HEK293 (cell line): ENCODE data around the gene ABLIM2.

Source experiments
- CTCF ChIA-PET: fragments of 350-600 bp; formaldehyde crosslinking; extraction: SDS; loops from one replicate; lab custom pipeline; 2021; ENCODE audit warnings: antibody characterized with exemption; lab: Yijun Ruan, JAX
- POLR2A ChIA-PET: fragments of 300-600 bp; formaldehyde crosslinking; extraction: SDS; loops from one replicate; lab custom pipeline; 2020; ENCODE audit warnings: antibody characterized with exemption, inconsistent platforms; lab: Yijun Ruan, JAX
- H3K27ac ChIP-seq: fragments of 200-500 bp; sonication (Bioruptor generic); 2 replicates; pipeline ENCODE4 v1.5.1; 2014; ENCODE audit warnings: low read depth, low read length, control low read depth, inconsistent platforms; ENCODE audit errors: extremely low read depth
- H3K36me3 ChIP-seq, 2 experiments: fragments of 200-500 bp in 1 of 2; sonication (Bioruptor generic) in 1 of 2; 1 replicate in 1 of 2; 2 replicates in 1 of 2; pipeline ENCODE4 v1.5.1; 2014 to 2017; ENCODE audit warnings: inconsistent platforms in 2 of 2, low read length in 2 of 2; ENCODE audit not compliant: control insufficient read depth in 2 of 2, insufficient read depth in 1 of 2
- H3K4me1 ChIP-seq: fragments of 200-500 bp; sonication (Bioruptor generic); 2 replicates; pipeline ENCODE4 v1.5.1; 2014; ENCODE audit warnings: mild to moderate bottlenecking, low read length, inconsistent platforms; ENCODE audit not compliant: control insufficient read depth, insufficient read depth
- H3K4me3 ChIP-seq: 2 replicates; pipeline ENCODE4 v1.5.1; 2011; ENCODE audit warnings: low read depth, mild to moderate bottlenecking, control low read depth, low read length, moderate library complexity
- H3K9me3 ChIP-seq: fragments of 200-500 bp; sonication (Bioruptor generic); 2 replicates; pipeline ENCODE4 v1.5.1; 2014; ENCODE audit warnings: low read depth, low read length, inconsistent platforms; ENCODE audit not compliant: control insufficient read depth, insufficient read depth
- KLF1 ChIP-seq: fragments of 450-650 bp; formaldehyde crosslinking; IDR thresholded peaks from 2 replicates; pipeline ENCODE4 v1.5.1; 2016; ENCODE audit warnings: missing biosample characterization, missing genetic modification characterization
- KLF7 ChIP-seq: fragments of 450-650 bp; formaldehyde crosslinking; IDR thresholded peaks from 2 replicates; pipeline ENCODE4 v1.5.1; 2016; ENCODE audit warnings: missing biosample characterization, missing genetic modification characterization, borderline replicate concordance
- MEIS1 ChIP-seq: sonication (generic); formaldehyde crosslinking; IDR thresholded peaks from 2 replicates; pipeline ENCODE4 v1.8.1; 2022; ENCODE audit warnings: missing genetic modification reagents, mild to moderate bottlenecking, borderline replicate concordance
- OSR2 ChIP-seq: fragments of 450-650 bp; formaldehyde crosslinking; IDR thresholded peaks from 2 replicates; pipeline ENCODE4 v1.5.1; 2016; ENCODE audit warnings: missing biosample characterization, missing genetic modification characterization
- SALL2 ChIP-seq: fragments of 450-650 bp; formaldehyde crosslinking; IDR thresholded peaks from 2 replicates; pipeline ENCODE4 v1.5.0; 2017; ENCODE audit warnings: missing biosample characterization, mild to moderate bottlenecking, missing genetic modification characterization, borderline replicate concordance
- SCRT2 ChIP-seq: fragments of 450-650 bp; formaldehyde crosslinking; IDR thresholded peaks from 2 replicates; pipeline ENCODE4 v1.5.1; 2016; ENCODE audit warnings: missing biosample characterization, missing genetic modification characterization
- ZBTB17 ChIP-seq: fragments of 450-650 bp; formaldehyde crosslinking; IDR thresholded peaks from 2 replicates; pipeline ENCODE4 v1.5.1; 2016; ENCODE audit warnings: missing biosample characterization, missing genetic modification characterization
- ZBTB21 ChIP-seq: fragments of 450-650 bp; formaldehyde crosslinking; IDR thresholded peaks from 2 replicates; pipeline ENCODE4 v1.5.1; 2017; ENCODE audit warnings: missing biosample characterization, missing genetic modification characterization
- ZBTB49 ChIP-seq: fragments of 450-650 bp; formaldehyde crosslinking; IDR thresholded peaks from 2 replicates; pipeline ENCODE4 v1.5.1; 2016; ENCODE audit warnings: missing biosample characterization, missing genetic modification characterization, low read depth
- ZNF311 ChIP-seq: fragments of 450-650 bp; formaldehyde crosslinking; IDR thresholded peaks from 2 replicates; pipeline ENCODE4 v1.5.1; 2017; ENCODE audit warnings: missing biosample characterization, missing genetic modification characterization, borderline replicate concordance
- ZNF341 ChIP-seq: fragments of 450-650 bp; formaldehyde crosslinking; IDR thresholded peaks from 2 replicates; pipeline ENCODE4; 2016; ENCODE audit warnings: low read depth, missing biosample characterization, missing genetic modification characterization
- ZNF354C ChIP-seq: fragments of 450-650 bp; formaldehyde crosslinking; IDR thresholded peaks from 2 replicates; pipeline ENCODE4 v1.5.1; 2016; ENCODE audit warnings: missing biosample characterization, missing genetic modification characterization, low read depth, borderline replicate concordance
- ZNF529 ChIP-seq: fragments of 450-650 bp; formaldehyde crosslinking; IDR thresholded peaks from 2 replicates; pipeline ENCODE4 v1.5.1; 2017; ENCODE audit warnings: missing genetic modification characterization, missing biosample characterization; ENCODE audit not compliant: insufficient replicate concordance
- ZNF561 ChIP-seq: fragments of 450-650 bp; IDR thresholded peaks from 2 replicates; pipeline ENCODE4 v1.5.1; 2018; ENCODE audit warnings: missing biosample characterization, missing genetic modification characterization, borderline replicate concordance
- ZNF623 ChIP-seq: fragments of 450-650 bp; formaldehyde crosslinking; IDR thresholded peaks from 2 replicates; pipeline ENCODE4 v1.5.1; 2016; ENCODE audit warnings: missing biosample characterization, missing genetic modification characterization
- ZNF76 ChIP-seq: fragments of 450-650 bp; formaldehyde crosslinking; IDR thresholded peaks from 2 replicates; pipeline ENCODE4; 2016; ENCODE audit warnings: low read depth, missing biosample characterization, missing genetic modification characterization, borderline replicate concordance
- ZXDB ChIP-seq: fragments of 450-650 bp; formaldehyde crosslinking; IDR thresholded peaks from 2 replicates; pipeline ENCODE4 v1.5.1; 2016; ENCODE audit warnings: missing biosample characterization, missing genetic modification characterization
- TF ChIP-seq, protein P1 (sequence below): fragments of 450-650 bp; formaldehyde crosslinking; IDR thresholded peaks from 2 replicates; pipeline ENCODE4 v1.5.1; 2016; ENCODE audit warnings: missing biosample characterization, missing genetic modification characterization, low read depth
- TF ChIP-seq, protein P2 (sequence below): fragments of 450-650 bp; formaldehyde crosslinking; IDR thresholded peaks from 2 replicates; pipeline ENCODE4 v1.5.0; 2017; ENCODE audit warnings: missing biosample characterization, missing genetic modification characterization, borderline replicate concordance

The ABLIM2 gene

DNA sequence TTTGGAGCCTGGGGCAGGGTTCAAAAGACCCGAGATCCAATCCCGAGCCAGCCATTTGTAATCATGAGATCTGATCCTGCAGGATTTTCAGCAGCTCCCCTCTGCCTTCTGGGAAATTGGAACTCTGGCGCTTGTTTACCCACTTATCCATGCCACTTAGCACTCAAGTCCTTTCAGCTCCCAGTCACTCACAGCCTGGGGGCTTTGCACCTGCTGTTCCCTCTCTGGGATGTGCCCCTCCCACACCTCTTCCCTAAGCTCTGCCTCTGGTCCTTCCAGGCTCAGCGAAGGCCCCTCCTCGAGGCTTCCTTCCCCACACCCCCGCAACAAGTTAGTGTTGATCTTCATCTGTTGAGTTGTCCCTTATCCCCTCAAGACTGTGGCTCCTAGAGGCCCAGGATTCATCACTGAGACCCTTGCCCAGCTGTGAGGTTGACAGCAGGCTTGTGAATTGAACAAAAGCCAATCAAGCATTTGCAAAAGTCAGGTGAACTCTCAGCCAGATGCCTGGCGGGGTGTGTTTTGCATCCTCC lies 119.8 kb downstream of the ABLIM2 start (continued):
- TF ChIP-seq SCRT2 (tag by site-specific recombination) (peak; percentile 82), ZNF561 (no peak), OSR2 (tag by site-specific recombination) (peak; percentile 75), ZNF354C (tag by site-specific recombination) (no peak), KLF1 (tag by site-specific recombination) (no peak), ZNF341 (tag by site-specific recombination) (peak; percentile 65)

- no peaks in the 10 kb centered on the region for H3K36me3 ChIP-seq
These were observed 120.5 kb downstream of the ABLIM2 start for GRCh38 chr4:8038083-8038482.

More at GRCh38 chr4:8038083-8038482, 120.5 kb downstream of the ABLIM2 start:
- TF ChIP-seq ZBTB17 (tag by site-specific recombination) (no peak), ZNF561 (no peak), ZNF311 (tag by site-specific recombination) (no peak), ZXDB (no peak), ZBTB49 (tag by site-specific recombination) (no peak), ZNF354C (tag by site-specific recombination) (no peak), ZNF623 (tag by site-specific recombination) (no peak), ZBTB21 (no peak), SALL2 (tag by site-specific recombination) (no peak), ZNF529 (tag by site-specific recombination) (no peak), MEIS1 (CRISPR knock-in tag) (no peak), KLF7 (tag by site-specific recombination) (no peak), ZNF76 (tag by site-specific recombination) (no peak)
- TF ChIP-seq, protein P1, sequence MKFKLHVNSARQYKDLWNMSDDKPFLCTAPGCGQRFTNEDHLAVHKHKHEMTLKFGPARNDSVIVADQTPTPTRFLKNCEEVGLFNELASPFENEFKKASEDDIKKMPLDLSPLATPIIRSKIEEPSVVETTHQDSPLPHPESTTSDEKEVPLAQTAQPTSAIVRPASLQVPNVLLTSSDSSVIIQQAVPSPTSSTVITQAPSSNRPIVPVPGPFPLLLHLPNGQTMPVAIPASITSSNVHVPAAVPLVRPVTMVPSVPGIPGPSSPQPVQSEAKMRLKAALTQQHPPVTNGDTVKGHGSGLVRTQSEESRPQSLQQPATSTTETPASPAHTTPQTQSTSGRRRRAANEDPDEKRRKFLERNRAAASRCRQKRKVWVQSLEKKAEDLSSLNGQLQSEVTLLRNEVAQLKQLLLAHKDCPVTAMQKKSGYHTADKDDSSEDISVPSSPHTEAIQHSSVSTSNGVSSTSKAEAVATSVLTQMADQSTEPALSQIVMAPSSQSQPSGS (tag by site-specific recombination): no peak
- TF ChIP-seq, protein P2, sequence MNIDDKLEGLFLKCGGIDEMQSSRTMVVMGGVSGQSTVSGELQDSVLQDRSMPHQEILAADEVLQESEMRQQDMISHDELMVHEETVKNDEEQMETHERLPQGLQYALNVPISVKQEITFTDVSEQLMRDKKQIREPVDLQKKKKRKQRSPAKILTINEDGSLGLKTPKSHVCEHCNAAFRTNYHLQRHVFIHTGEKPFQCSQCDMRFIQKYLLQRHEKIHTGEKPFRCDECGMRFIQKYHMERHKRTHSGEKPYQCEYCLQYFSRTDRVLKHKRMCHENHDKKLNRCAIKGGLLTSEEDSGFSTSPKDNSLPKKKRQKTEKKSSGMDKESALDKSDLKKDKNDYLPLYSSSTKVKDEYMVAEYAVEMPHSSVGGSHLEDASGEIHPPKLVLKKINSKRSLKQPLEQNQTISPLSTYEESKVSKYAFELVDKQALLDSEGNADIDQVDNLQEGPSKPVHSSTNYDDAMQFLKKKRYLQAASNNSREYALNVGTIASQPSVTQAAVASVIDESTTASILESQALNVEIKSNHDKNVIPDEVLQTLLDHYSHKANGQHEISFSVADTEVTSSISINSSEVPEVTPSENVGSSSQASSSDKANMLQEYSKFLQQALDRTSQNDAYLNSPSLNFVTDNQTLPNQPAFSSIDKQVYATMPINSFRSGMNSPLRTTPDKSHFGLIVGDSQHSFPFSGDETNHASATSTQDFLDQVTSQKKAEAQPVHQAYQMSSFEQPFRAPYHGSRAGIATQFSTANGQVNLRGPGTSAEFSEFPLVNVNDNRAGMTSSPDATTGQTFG (tag by site-specific recombination): no peak
- Histone ChIP-seq H3K4me1 (no peaks in the 10 kb centered on the region), H3K4me3 (no peak overlapping the region), H3K9me3 (no peaks in the 10 kb centered on the region), H3K27ac (no peak overlapping the region)
- POLR2A ChIA-PET: no interaction called here
- CTCF ChIA-PET: interaction anchor here (0.6 kb wide), 2 partner anchors 793 to 963 kb away, joined by 3 read pairs; no protein-coding TSS in a partner anchor
